Brain microvascular endothelial cell (primary cell): ENCODE results near the gene MAN1C1.
"Not testable (repeated sequence)": the region's sequence is repeated elsewhere in the genome, so short reads cannot be mapped to it uniquely, and the experiment has no call there.

Experiments
- DNase-seq: peaks from one replicate; pipeline ENCODE4 v3.0.0-alpha.2; 2020
- H3K27ac ChIP-seq: fragments of 250-450 bp; sonication (Bioruptor Pico); 2 replicates; pipeline ENCODE4 v1.5.1; 2020; ENCODE audit warnings: mild to moderate bottlenecking, moderate library complexity
- H3K27me3 ChIP-seq: fragments of 250-450 bp; sonication (Bioruptor Pico); replicated peaks from 2 replicates; pipeline ENCODE4 v1.5.1; 2020; ENCODE audit warnings: mild to moderate bottlenecking
- H3K36me3 ChIP-seq: fragments of 250-450 bp; sonication (Bioruptor Pico); replicated peaks from 2 replicates; pipeline ENCODE4 v1.5.1; 2020; ENCODE audit warnings: mild to moderate bottlenecking
- H3K4me3 ChIP-seq: 2 replicates; pipeline ENCODE4 v1.5.1; 2011; ENCODE audit warnings: low read depth, mild to moderate bottlenecking, control low read depth, low read length, moderate library complexity
- in situ Hi-C: cut with HindIII; loops from 2 replicates; pipeline ENCODE4 v1.10.0; 2017; ENCODE audit warnings: low sequenced_read_pairs, low pct_ligation_motif_present
- TF ChIP-seq, protein P1 (sequence below): IDR thresholded peaks from 2 replicates; pipeline ENCODE4 v1.5.1; 2011; ENCODE audit warnings: low read depth, mild to moderate bottlenecking, moderate library complexity, low read length, control low read depth, inconsistent platforms; ENCODE audit errors: missing control alignments

MAN1C1 gene

GRCh38 chr1:25729790-25730644, 113.4 kb downstream of the MAN1C1 start:
- no peak overlapping the region for H3K4me3 ChIP-seq
- no peaks in the 10 kb centered on the region for H3K27me3 ChIP-seq
- no peak overlapping the region for H3K27ac ChIP-seq
- no peak for DNase-seq
- TF ChIP-seq, protein P1, sequence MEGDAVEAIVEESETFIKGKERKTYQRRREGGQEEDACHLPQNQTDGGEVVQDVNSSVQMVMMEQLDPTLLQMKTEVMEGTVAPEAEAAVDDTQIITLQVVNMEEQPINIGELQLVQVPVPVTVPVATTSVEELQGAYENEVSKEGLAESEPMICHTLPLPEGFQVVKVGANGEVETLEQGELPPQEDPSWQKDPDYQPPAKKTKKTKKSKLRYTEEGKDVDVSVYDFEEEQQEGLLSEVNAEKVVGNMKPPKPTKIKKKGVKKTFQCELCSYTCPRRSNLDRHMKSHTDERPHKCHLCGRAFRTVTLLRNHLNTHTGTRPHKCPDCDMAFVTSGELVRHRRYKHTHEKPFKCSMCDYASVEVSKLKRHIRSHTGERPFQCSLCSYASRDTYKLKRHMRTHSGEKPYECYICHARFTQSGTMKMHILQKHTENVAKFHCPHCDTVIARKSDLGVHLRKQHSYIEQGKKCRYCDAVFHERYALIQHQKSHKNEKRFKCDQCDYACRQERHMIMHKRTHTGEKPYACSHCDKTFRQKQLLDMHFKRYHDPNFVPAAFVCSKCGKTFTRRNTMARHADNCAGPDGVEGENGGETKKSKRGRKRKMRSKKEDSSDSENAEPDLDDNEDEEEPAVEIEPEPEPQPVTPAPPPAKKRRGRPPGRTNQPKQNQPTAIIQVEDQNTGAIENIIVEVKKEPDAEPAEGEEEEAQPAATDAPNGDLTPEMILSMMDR = no peak
- in situ Hi-C loops = no loop called here
- no peaks in the 10 kb centered on the region for H3K36me3 ChIP-seq

DNA sequence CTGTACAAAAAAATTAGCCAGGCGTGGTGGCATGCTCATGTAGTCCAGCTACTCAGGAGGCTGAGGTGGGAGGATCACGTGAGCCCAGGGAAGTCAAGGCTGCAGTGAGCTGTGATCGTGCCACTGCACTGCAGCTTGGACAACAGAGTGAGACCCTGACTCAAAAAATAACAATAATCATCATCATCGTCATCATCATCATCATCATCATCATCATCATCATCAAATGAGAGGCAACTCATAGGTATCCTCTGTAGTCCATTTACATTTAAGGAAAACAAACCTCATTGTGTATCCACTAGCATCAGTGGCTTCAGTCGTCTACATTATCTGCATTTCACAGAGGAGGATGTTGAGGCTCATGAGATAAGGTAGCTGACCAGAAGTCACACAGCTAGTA, 114.6 kb downstream of the MAN1C1 start:
- no peak for DNase-seq
- H3K4me3 ChIP-seq = no peak overlapping the region
- H3K27ac ChIP-seq = no peak overlapping the region
- TF ChIP-seq, protein P1 = no peak
- no peaks in the 10 kb centered on the region for H3K36me3 ChIP-seq
- in situ Hi-C loops = no loop called here
- no peaks in the 10 kb centered on the region for H3K27me3 ChIP-seq

- in situ Hi-C loops = no loop called here
- no peak overlapping the region for H3K4me3 ChIP-seq
- TF ChIP-seq, protein P1 = no peak
- no peak overlapping the region for H3K27ac ChIP-seq
- no peaks in the 10 kb centered on the region for H3K36me3 ChIP-seq
- no peak for DNase-seq
- no peaks in the 10 kb centered on the region for H3K27me3 ChIP-seq
Measured at GRCh38 chr1:25731626-25732370, 115.2 kb downstream of the MAN1C1 start.

DNA sequence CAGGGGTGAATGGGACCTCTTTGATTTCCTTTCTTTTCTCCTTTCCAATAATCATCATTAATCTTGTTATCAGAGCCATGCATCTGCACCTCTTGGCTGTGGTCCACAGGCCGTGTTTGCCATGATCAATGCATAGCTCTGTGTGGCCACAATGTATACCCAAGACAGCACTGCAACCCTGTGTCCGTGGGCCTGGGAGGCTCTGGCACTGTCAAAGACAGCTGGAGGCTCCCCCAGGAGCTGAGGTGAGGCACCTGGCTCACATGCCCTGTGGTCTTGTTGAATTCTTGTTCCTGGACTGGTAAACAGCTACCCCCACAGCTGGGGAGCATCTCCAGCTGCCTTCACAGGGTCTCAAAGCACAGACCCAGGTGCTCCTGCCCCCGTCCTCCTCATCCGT, 116.2 kb downstream of the MAN1C1 start:
- TF ChIP-seq, protein P1 = no peak
- no peak overlapping the region for H3K4me3 ChIP-seq
- no peaks in the 10 kb centered on the region for H3K36me3 ChIP-seq
- in situ Hi-C loops = no loop called here
- H3K27ac ChIP-seq = no peak overlapping the region
- DNase-seq = no peak
- peaks cover 3% of the 10 kb centered on the region for H3K27me3 ChIP-seq

DNA sequence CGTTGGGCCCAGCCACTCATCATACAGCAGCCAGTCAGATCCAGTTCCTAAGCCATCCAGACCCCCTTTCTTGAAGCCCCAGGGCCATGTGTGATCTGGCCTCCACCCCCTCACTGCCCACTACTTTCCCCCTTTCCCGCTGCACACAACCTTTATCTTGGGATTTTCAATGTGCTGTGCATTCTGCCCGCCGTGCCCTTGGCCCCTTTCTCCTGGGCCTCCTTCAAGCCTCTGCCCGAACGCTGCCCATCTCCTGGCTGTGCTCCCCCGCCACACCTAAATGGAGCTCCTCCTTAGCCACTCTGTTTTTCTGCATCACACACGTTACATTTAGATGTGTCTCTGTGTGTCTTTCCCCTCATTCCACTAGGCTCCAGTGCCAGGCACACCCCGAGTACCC, 116.7 kb downstream of the MAN1C1 start:
- Histone ChIP-seq H3K27ac (no peak overlapping the region), H3K27me3 (peaks cover 3% of the 10 kb centered on the region), H3K36me3 (no peaks in the 10 kb centered on the region), H3K4me3 (no peak overlapping the region)
- in situ Hi-C loops = no loop called here
- DNase-seq = no peak
- TF ChIP-seq, protein P1 = no peak

DNA sequence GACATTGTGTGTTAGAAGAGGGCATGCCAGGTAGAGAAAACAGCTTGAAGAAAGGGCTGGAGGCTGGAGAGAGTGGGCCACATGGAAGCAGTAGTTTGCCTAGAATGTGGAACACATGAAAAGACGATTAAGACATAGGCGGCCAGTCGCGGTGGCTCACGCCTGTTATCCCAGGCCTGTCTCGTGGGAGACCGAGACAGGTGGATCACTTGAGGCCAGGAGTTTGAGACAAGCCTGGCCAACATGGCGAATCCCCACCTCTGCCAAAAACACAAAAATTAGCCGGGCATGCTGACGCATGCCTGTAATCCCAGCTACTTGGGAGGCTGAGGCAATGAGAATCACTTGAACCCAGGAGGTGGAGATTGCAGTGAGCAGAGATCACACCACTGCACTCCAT, 118.4 kb downstream of the MAN1C1 start:
- not testable (repeated sequence) for H3K27me3 ChIP-seq, H3K36me3 ChIP-seq

More for the DNA sequence above, 118.4 kb downstream of the MAN1C1 start:
- H3K4me3 ChIP-seq, H3K27ac ChIP-seq, DNase-seq, in situ Hi-C loops: not testable (repeated sequence)
